Left lobe of liver (tissue), 2 donors: ENCODE results near the gene COL23A1. TPM values are rescaled to one million over a fixed set of nuclear protein-coding genes. Genes with fewer than 3 reads are reported as not detected.

ENCODE experiments used
- ATAC-seq: fragments of 200-7000 bp; cut with Tn5 transposase; one replicate; pipeline ENCODE4 v1.9.1; 2020; ENCODE audit warnings: mild to moderate bottlenecking, moderate library complexity
- DNase-seq: peaks from one replicate; pipeline ENCODE4 v3.0.0-alpha.2; 2020; ENCODE audit warnings: low spot score
- total RNA-seq: library from RNA; stranded (reverse); gene quantifications from one replicate; pipeline ENCODE4 v1.2.1, GENCODE V29; 2021
- donor health status: DM: no; HTN: no; CAD: no; lungs with moderate emphysema.
- donor health status: DM: no; HTN: yes; CAD: no.

The COL23A1 gene
- total RNA-seq, 1 donor from 2014 or later = 1.2 TPM

DNA sequence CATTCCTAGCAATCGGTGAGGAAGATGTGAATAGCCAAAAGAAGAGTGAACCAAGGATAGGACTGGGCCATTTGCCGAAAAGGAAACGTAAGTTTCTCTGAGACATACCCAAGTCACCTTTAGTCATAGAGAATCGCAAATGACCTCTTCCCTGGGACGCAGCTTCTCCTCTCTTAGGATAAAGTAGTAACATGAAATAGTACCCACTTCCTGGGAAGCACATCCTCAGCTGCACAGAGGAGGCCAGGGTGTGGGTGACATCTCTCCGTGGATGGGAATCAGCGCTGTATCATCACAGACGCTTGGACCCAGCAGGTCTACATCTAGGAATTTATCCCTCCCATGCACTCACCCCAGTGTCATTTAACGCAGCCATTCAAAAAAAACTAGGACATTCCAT, 236.7 kb downstream of the COL23A1 start:
- DNase-seq (no peak), ATAC-seq (no peak)

DNA sequence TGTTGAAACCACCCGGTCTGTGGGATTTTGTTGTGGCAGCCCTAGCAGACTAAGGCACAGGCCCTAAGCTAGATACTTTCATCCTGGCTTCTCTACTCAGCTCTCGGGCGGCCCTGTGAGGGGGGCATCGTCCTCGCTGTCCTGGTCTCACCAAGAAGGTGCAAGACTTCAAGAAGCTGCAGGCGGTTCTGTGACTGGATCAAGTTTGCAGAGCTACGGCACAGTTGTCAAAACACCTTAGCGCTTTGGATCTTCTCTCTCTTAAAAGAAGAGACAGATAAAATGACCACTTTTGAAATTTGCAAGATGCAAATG, 238.2 kb downstream of the COL23A1 start:
- DNase-seq (no peak), ATAC-seq (no peak)

DNA sequence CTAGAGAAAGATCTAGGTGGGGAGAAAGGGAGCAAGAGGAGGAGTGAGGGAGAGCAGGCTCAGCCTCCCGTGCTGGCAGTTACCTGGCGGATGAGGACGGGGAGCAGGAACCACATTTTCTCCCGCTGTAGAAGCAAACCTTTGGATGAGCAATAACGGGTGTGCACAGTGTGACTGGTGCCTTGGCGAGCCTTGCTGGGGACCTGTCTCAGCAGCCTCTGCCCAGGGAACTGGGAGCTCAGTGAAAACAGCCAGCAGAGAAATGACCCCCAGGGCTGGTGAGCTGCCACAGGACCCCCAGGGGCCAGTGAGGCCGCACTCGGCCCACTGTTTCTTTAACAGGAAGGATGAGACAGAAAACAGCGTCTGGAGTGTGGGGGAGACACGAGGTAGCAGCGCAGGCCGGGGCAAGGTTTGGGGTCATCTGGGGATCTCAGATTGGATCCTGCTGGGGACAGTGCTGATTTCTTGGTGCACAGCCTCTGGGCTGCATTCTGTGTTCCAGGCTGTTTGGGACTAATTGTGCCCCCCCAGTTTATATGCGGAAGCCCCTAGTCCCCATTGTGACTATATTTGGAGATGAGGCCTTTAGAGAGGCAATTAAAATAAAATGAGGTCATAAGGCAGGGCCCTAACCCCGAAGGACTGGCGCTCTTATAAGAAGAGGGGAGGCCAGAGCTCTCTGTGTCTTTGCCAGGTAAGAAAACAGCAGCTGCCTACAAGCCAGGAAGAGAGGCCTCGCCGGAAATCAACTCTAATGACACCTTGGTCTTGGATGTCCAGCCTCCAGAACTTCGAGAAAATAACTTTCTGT, 238.8 kb downstream of the COL23A1 start:
- ATAC-seq = no peak
- DNase-seq = no peak

DNA sequence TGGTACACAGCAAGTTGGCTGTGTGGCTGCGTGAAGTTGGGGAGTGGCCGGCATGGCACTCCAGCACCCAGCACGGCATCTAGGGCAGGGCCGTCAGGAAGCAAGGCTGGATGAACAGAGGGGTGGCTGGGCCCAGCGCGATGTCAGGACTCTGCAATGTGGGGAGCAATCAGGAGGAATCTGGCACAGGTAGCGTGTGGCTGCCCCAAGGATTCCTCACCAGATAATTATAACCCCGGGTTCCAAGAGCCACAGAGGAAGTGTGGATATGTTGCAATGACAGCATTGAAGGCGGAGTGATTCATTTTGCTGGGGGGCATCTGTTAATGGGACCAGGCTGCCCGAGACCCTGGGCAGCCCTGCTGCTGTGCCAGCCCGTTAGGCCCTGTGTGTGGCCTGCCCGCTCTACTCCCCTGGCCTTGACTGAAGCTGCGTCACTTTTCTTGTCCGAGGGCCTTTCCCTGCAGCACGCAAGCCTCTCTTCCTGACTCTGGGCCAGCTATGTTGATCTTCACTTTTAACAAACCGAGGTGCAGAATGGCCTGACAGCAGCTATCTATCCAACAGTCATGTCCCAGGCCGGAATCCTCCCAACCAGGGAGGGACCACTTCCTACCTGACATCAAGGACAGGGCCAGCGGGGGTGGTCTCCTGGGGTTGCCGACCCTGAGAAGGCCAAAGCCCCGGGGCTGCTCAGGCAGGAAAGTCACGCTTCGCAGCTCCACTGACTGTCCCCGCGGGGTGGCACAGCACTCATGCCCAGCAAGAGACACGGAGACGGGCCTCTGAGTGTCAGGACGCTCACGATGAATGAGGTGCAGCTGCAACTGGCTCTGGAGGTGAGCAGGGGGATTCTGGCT, 239.6 kb downstream of the COL23A1 start:
- ATAC-seq (no peak), DNase-seq (no peak)

DNA sequence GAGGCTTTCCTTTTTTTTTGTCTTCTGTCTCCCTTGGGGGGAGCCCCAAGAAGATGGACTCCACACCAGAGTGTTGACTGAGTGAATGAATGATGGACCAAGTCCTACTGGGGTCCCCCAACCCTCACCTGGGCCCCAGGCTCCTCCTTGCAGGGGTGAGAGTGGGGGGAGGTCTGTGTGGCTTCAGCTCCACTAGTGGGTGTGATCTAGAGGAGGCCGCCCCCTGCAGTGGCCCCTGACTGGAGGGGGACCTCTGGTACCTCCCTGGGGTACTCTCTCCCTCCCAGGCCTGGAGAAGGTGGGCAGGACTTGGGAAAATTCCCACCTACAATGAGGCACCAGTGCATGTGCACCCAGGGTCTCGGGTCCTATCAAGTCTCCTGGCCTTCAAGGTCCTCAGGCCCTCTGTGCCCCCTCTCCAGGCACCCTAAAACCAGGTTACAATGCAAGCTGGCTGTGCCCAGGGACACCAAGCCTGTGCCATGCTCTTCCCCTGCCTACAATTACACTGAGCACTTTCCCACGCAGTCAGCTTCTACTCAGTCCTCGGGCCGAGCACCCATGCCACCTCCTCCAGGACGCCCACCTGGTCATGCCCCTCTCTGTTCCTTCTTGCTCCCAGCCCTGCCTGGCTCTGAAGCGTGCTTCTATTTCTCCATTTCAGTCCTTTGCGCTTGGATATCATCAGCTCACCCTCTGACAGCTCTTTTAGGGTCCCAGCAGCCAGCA, 240.4 kb downstream of the COL23A1 start:
- ATAC-seq = no peak

DNA sequence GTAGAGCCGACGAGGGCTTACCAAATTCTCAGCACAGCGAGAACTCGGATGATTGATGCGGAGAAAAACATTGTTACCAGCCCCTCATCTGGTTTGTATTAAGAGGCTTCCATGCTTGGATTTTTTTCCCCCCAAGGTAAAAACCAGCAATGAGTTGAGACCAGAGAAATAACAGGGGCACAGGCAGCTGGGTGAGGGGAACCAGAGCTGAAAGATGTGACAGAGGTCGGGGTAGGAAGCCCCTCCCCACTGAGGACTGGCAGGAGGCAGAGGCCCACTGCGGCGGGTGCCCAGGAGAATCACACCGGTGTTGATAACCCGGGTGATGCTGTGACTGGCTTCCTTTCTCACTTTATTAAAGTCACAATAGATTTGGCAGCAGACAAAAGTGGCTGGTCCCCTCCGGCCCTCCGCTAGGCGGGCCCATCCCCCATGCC, 241.1 kb downstream of the COL23A1 start:
- DNase-seq (no peak), ATAC-seq (no peak)

More for the DNA sequence above, 240.4 kb downstream of the COL23A1 start:
- no peak for DNase-seq

DNA sequence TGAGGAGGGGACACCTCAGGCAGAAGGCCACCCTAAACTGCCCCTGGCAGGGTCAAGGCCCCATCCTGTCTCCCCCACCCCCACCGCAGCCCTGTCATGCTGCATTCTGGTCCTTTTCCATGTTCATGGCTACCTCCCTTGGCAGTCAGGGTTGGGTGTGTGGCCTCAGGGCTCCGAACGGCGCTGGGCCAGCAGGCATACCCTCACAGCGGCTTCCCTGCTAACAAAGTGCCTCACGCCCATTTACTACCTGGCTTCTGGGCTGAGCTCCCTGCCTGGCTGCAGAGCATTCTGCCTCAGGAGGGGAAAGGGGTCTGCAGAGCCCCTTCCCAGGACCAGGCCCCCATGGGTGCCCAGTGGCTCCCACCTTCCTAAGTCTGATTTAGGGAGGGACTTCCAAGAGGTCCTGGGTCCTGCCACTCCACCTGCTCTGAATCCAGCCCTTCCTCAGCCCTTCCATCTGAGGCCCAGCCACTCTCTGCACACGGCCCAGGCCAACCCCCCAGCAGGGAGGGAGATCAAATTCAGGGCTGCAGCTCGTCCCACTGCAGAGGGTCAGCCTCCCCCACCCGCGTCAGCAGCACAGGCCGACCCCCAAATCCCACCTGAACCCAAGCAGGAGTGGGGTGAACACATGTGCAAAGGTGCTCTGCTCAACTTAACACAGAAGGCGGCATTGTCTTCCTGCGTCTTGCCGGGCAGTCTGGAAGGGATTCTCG, 241.7 kb downstream of the COL23A1 start:
- no peak for DNase-seq

DNA sequence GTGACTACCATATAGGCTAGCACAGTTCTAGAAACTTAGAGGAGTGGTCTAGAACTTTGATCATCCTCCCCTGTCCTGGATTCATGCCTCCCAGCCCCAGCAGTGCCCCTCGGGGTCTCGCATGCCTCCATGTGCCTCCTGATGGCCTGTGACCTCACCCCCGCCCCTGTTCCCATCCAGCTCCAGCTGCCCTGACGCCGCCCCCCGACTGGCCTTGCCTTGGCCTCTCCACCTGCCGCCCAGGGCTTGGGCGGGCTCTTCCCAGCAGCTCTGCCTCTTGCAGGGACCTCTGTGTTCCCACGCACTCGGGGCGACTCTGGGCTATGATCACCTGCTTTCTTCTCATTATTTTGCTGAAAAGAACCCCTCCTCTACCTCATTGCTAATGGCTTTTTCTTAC, 242.2 kb downstream of the COL23A1 start:
- ATAC-seq (no peak), DNase-seq (no peak)

More for the DNA sequence above, 241.7 kb downstream of the COL23A1 start:
- ATAC-seq = peak; percentile 25

DNA sequence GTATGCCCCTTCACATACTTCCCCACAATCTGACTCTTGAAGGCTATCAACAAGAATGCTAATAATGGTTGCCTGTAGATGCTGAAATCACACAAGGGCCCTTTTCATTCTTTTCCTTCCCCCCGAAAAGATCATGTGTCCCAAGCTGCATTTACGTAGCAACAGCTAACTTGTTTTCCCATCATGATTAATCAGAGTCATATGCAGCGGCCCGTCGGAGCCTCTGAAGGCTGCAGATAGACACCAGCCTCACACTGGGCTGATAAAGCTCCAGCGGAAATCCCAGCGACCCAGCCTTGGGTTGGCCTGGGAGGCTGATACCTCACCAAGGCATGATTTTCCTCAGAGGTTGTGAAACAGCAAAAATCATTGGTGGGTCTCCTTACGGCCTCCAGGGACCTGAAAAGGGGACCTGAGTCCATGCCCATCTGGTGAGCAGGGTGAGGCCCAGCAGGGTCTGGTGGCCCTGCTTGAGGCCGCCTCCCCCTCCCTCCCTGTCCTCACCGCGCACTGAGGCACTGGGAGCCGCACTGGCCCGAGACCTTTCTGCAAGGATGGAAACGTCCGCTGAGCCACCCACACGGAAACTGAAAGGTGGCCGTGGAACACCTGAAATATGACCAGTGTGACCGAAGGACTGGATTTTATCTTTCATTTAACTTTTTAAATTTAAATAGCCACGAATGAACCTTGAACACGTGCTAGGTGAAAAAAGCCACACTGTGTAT, 243.4 kb downstream of the COL23A1 start:
- ATAC-seq (no peak), DNase-seq (no peak)

DNA sequence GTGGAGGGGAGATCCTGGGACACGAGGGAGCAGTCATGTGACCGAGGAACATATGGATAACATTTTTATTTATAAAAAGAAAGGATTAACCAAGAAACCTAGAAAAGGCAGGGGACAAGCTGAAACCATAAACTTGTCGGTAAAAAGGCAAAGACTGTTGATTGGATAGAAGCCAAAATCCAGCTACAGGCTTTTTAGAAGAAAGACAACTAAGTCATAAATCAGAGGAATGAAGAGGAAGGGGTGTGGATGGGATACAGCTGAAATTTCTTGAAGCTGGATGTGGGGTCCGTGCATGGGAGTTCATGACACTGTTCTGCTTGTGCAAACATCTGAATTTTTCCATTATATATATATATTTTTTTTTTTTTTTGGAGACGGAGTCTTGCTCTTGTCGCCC, 246.9 kb downstream of the COL23A1 start:
- ATAC-seq (no peak), DNase-seq (no peak)

DNA sequence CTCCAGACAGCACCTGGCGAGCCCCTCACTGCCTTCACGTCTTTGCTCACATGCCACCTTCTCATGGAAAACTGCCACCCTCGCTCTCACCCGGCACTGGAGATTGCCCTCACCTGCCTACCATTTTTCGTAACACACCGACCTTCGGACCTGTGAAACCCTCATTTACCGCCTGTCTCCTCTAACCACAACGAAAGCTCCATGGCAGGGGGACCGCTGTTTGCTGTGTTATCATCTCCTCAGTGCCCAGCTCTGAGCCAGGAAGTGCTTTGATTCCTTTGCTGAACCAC, 248.4 kb downstream of the COL23A1 start:
- no peak for ATAC-seq
- no peak for DNase-seq

DNA sequence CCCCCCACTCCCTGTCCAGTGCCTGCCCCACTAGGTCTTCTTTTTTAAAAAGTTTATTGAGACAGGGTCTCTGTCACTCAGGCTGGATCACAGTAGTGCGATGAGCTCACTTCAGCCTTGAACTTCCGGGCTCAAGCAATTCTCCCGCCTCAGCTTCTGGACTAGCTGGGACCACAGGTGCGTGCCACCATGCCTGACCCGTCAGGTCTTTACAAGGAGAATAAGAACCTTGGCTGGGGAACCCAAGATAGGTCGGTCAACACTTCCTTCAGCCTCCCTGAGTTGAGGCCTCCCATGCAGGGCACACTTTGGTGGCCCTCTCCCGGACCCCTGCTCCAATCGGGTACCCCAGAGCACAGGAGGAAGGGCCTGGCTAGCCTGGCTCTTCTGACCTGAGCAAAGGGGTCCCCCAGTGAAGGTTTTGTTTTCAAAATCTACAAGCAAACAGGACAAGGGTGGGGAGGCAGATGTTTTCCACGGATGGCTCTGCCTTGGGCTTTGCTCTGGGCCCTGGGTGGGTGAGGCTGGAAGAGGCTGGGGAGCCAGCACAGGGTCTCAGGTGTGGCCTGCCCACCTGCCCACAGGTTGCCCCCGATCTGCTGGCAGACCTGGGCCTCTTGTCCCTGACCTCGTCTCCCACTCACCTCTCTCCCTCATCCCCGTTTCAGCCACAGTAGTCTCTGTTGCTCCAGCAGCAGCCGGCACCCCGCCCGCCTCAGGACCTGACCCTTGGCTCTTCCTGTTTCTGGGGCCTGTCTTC, 248.9 kb downstream of the COL23A1 start:
- DNase-seq = no peak
- no peak for ATAC-seq

DNA sequence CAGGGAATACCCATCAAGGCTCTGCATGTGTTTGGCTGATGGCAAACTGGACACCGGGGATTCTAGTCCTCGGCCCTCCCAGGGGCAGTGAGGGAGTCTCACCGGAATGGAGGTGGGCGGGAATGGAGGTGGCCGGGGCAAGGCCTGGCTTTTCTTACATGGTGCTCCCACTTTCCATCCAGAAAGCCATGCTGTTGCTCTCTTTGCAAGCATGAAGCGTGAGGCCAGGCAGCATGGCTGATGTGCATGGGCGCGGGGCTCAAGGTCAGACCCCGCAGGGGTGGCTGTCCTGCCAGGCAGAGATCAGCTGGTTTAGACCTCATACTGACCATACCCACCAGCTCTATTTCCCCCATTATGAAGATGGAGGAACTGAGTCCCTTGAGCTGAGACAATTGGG, 249.6 kb downstream of the COL23A1 start:
- no peak for DNase-seq
- ATAC-seq = no peak

DNA sequence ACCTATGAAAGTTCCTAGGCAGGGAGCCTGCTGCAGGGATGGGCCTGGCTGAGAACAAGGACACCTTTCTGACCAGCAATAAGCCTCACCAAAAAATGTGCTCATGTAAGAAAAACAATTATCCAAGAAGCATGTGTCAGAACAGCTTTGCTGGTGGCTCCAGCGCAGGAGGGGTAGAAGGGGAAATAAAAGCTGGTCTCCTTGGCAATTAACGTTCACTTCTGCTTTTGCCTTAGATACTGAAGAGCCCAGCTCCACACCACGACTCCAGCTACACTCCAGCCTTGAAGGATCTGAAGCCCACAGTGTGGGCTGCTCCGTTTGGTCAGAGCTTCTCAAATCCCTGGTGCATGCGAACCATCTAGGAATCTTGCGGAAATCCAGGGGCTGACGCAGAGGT, 250.0 kb downstream of the COL23A1 start:
- no peak for ATAC-seq
- no peak for DNase-seq

DNA sequence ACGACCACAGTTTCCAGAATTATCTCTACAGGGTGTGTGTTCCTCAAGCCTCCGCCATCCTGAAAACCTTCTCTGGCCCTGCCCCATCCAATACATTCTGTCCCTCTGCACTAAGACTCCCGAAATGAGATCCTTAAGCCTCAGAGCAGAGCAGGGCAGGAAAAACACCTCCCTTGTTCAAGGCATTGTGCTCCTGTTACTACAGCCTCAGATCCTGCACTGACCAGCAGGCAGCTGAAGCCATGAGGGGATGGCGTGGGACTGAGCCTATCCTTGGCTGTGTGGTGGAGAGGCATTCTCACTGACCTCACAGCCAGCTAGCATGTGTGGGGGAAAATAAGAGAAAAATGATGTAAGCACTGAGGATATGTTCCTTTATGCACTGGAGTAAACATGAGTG, 250.9 kb downstream of the COL23A1 start:
- ATAC-seq (no peak), DNase-seq (no peak)

DNA sequence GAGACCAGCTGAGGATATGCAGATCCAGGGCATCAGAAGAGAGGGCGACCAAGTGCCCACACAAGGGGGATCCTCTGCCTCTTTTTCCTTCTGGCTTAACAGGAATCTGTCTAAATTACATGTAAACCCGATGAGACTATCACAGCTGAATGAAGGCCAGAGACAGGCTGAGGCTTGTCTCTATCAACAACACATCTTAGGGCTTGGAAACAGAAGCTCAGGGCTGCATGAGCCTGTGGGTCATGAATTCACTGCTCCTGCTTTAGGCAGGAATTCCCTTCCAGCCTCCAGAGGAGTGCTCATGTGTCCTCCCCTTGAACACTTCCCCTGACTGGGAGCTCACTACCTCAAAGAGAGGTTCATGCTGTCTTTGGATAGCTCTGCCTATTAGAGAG, 251.4 kb downstream of the COL23A1 start:
- ATAC-seq = peak; percentile 15
- no peak for DNase-seq

DNA sequence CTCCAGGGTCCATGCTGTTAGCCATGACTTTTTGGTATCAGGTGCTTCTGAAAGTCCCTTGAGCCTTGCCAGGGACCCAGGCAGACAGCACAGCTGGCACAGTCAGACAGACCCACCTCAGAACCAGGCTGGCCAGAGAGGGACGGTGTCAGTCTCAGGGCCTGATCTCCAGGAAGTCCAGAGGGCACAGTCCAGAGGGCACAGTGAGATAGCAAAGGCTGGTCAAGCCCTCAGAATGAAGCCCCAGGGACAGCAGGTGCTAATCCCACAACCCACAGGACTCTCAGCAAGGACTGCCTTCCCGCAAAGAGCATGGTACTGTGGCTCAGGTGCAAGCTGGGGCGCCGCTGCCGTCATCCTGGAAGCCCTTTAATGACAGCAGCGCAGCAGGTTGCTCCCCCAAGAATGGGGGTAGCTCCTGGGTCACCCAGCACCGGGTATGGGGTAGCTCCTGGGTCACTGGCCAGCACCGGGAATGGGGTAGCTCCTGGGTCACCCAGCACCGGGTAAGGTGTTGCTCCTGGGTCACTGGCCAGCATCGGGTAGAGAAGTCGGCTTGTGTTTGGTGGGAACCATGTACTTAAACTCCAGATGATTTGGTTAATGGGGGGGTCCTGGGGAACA, 252.0 kb downstream of the COL23A1 start:
- ATAC-seq (peak; percentile 78), DNase-seq (peak; percentile 90)

DNA sequence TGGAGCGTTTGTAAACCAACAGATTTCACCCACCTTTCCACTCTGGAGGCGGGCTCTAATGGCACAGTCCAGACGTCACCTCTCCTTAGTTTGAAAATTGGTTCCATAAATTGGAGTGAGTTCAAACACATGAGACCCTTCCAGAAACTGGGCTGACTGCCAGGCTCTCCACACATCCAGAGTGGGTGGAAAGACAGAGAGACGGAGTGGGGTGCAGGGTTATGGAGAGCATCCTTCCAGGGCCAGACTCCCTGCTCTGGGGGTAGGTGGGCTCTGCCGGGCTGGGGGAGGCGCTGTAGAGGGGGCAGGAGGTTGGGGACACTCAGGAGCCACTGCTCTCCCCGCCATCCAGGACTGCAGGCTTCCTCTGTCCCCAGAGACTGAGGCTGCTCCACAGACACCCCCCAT, 252.9 kb downstream of the COL23A1 start:
- no peak for DNase-seq
- ATAC-seq = no peak

DNA sequence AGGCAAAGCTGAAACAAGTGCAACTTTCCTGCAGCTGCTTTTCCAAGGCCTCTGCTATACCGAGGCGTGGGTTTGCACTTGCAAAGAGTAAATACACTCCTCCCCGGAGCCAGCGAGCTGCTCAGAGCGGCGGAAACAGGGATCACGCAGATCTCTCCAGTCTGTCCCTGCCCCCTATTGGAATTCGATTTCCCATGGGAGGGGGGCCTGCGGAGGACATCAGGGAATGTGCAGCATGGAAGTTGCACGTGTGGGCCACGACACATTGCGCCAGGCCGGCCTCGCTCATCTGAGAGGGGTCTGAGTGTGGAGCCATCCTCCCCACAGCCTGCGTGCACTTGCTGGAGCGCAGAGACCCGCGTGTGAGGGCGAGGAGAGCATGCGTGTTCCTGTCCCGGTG, 253.3 kb downstream of the COL23A1 start:
- peak; percentile 59 for DNase-seq
- peak; percentile 37 for ATAC-seq
